KMS-11 (cell line): ENCODE data around the gene JAKMIP1.

Experiments
- H2AFZ ChIP-seq: fragments of 200-600 bp; sonication (generic); 2 replicates; pipeline ENCODE4 v1.6.1; 2016; ENCODE audit warnings: antibody characterized with exemption, mixed run types, low read depth
- H3K27ac ChIP-seq: fragments of 200-600 bp; sonication (generic); 2 replicates; pipeline ENCODE4 v1.6.1; 2016; ENCODE audit warnings: mild to moderate bottlenecking, mixed run types
- H3K27me3 ChIP-seq: fragments of 200-600 bp; sonication (generic); 2 replicates; pipeline ENCODE4 v1.6.1; 2017; ENCODE audit warnings: mild to moderate bottlenecking, low read depth, mixed run types, moderate library complexity; ENCODE audit not compliant: insufficient read depth
- H3K36me3 ChIP-seq: fragments of 200-600 bp; sonication (generic); 2 replicates; pipeline ENCODE4 v1.6.1; 2017; ENCODE audit warnings: mild to moderate bottlenecking, mixed run types; ENCODE audit not compliant: insufficient read depth
- H3K4me1 ChIP-seq: fragments of 200-600 bp; sonication (generic); 2 replicates; pipeline ENCODE4 v1.6.1; 2016; ENCODE audit warnings: mild to moderate bottlenecking, low read depth, mixed run types; ENCODE audit not compliant: poor library complexity, severe bottlenecking
- H3K4me2 ChIP-seq: fragments of 200-600 bp; sonication (generic); 2 replicates; pipeline ENCODE4 v1.7.0; 2016; ENCODE audit warnings: mild to moderate bottlenecking, mixed run types
- H3K4me3 ChIP-seq: fragments of 200-600 bp; sonication (generic); IDR thresholded peaks from 2 replicates; pipeline ENCODE4 v1.6.1; 2017; ENCODE audit warnings: low read depth, low read length, mixed read lengths; ENCODE audit not compliant: insufficient read depth
- H3K79me2 ChIP-seq: fragments of 200-600 bp; sonication (generic); 2 replicates; pipeline ENCODE4 v1.6.1; 2016; ENCODE audit warnings: low read depth, mixed run types; ENCODE audit not compliant: insufficient read depth
- H3K9ac ChIP-seq: fragments of 200-600 bp; sonication (generic); 2 replicates; pipeline ENCODE4 v1.6.1; 2016; ENCODE audit warnings: mild to moderate bottlenecking, mixed run types
- H4K20me1 ChIP-seq: fragments of 200-600 bp; sonication (generic); 2 replicates; pipeline ENCODE4 v1.6.1; 2016; ENCODE audit warnings: mild to moderate bottlenecking, mixed run types; ENCODE audit not compliant: insufficient read depth
- TF ChIP-seq, protein P1 (sequence below): fragments of 200-600 bp; sonication (generic); conservative IDR thresholded peaks from 2 replicates; pipeline ENCODE4 v1.6.1; 2017; ENCODE audit warnings: low read depth, mild to moderate bottlenecking, antibody characterized with exemption, low read length, moderate library complexity, mixed read lengths

JAKMIP1 gene

DNA sequence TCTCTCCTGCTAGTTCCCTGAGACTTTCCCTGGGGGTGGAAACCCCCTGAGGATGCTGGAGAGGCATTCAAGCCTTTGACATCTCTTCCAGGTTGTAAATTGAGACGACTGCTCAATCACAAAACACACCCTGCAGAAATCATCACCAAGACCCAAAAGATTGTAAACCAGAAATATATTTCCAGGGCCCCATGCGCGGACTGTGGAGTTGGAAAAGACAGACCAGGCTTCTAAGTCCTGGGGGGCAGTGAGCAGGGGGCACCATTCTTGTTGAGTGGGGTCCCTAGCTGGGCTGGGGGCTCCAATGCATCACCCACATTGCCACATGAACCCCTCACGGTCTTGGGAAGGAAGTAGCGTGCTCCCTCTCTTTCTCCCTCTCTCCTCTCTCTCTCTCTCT is 94.2 kb downstream of the JAKMIP1 start:
- Histone ChIP-seq H3K4me2 (no peak overlapping the region), H3K36me3 (no peaks in the 10 kb centered on the region), H3K27ac (no peak overlapping the region), H2AFZ (no peak overlapping the region), H3K4me3 (no peak overlapping the region), H3K4me1 (no peaks in the 10 kb centered on the region), H3K79me2 (no peaks in the 10 kb centered on the region), H3K9ac (no peak overlapping the region), H4K20me1 (no peaks in the 10 kb centered on the region), H3K27me3 (no peaks in the 10 kb centered on the region)
- TF ChIP-seq, protein P1, sequence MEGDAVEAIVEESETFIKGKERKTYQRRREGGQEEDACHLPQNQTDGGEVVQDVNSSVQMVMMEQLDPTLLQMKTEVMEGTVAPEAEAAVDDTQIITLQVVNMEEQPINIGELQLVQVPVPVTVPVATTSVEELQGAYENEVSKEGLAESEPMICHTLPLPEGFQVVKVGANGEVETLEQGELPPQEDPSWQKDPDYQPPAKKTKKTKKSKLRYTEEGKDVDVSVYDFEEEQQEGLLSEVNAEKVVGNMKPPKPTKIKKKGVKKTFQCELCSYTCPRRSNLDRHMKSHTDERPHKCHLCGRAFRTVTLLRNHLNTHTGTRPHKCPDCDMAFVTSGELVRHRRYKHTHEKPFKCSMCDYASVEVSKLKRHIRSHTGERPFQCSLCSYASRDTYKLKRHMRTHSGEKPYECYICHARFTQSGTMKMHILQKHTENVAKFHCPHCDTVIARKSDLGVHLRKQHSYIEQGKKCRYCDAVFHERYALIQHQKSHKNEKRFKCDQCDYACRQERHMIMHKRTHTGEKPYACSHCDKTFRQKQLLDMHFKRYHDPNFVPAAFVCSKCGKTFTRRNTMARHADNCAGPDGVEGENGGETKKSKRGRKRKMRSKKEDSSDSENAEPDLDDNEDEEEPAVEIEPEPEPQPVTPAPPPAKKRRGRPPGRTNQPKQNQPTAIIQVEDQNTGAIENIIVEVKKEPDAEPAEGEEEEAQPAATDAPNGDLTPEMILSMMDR: no peak

DNA sequence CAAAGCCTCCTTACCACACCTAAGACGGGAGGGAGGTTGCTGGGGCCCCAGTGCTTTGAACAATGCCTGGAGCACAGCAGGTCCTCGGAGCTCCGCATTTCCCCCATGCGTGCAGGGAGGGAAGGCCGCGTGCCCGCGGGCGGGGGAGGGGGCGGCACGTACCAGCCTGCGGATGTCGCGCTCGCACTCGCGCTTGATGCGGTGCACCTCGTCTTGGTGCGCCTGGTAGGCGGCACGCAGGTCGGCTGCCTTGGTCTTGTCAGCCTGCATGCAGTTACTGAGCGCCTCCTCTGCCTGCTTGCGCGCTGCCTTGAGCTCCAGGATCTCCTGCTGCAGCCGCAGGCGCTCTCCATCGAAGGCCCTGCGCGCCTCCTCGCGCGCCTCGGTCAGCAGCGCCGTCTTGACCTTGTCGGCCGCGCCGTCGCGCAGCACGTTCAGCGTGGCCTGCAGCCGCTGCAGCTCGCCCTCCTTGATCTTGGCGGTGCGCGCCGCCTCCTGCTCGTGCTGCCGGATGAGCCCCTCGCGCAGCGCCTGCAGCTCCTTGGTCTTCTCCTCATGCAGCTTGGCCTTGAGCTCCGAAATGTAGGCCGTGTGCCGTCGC is 94.9 kb downstream of the JAKMIP1 start:
- no peaks in the 10 kb centered on the region for H3K79me2 ChIP-seq
- H2AFZ ChIP-seq: no peak overlapping the region
- TF ChIP-seq, protein P1: no peak
- H3K4me1 ChIP-seq: no peaks in the 10 kb centered on the region
- H3K4me2 ChIP-seq: no peak overlapping the region
- H3K9ac ChIP-seq: no peak overlapping the region
- no peak overlapping the region for H3K4me3 ChIP-seq
- H3K36me3 ChIP-seq: no peaks in the 10 kb centered on the region
- H3K27ac ChIP-seq: no peak overlapping the region
- no peaks in the 10 kb centered on the region for H4K20me1 ChIP-seq
- H3K27me3 ChIP-seq: no peaks in the 10 kb centered on the region

DNA sequence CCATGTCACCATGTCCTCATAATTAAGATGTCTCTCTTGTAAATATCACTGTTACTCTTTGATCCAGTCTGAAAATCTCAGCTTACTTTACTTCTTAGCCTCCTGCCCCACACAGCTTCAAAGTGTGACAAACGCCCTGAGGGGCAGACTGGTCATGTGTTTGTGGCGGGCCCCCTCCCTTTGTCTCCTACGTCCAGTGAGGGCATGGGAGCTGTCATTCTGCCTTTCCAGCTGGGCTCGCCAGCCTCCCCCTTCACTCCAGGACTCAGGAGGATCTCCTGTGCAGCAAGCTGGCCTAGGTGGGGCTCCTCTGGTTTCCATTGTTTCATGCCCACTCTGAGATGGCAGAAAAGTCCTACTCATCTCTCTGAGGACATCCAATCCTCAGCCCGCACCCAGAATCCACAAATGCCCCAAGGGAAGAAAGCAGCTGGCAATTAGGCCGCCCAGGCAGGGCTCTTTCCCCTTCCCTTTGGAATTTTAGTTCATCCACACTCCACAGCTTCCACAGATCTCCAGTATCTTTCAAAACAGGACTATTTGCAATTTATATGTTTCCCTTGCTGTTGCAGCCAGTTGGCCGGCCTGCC is 95.7 kb downstream of the JAKMIP1 start:
- H2AFZ ChIP-seq: no peak overlapping the region
- H3K27ac ChIP-seq: no peak overlapping the region
- H3K27me3 ChIP-seq: no peaks in the 10 kb centered on the region
- H3K4me1 ChIP-seq: no peaks in the 10 kb centered on the region
- TF ChIP-seq, protein P1: no peak
- H3K79me2 ChIP-seq: no peaks in the 10 kb centered on the region
- H4K20me1 ChIP-seq: no peaks in the 10 kb centered on the region
- H3K4me3 ChIP-seq: no peak overlapping the region
- H3K4me2 ChIP-seq: no peak overlapping the region
- H3K36me3 ChIP-seq: no peaks in the 10 kb centered on the region
- H3K9ac ChIP-seq: no peak overlapping the region

DNA sequence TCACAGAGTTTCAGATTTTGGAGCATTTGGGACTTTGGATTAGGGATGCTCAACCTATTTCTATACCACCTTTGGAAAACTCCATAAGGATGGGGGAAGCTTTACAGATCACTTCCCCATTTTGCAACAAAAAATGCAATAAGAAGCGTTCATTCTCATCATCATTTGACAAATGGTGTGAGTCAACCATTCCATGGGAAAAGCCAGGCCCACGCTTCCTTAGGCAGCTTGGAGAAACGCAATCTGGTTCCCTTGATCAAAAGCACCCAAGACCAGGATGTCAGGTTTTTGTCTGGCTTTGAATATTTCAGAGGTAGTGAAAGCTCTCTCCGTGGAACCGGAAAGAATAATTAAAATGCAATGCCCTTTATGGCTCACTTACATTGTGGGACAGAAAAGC is 102.8 kb downstream of the JAKMIP1 start:
- Histone ChIP-seq H3K79me2 (no peaks in the 10 kb centered on the region), H2AFZ (no peak overlapping the region), H3K4me3 (no peak overlapping the region), H3K27me3 (no peaks in the 10 kb centered on the region), H3K4me1 (no peaks in the 10 kb centered on the region), H3K27ac (no peak overlapping the region), H3K36me3 (no peaks in the 10 kb centered on the region), H3K9ac (no peak overlapping the region), H4K20me1 (no peaks in the 10 kb centered on the region), H3K4me2 (no peak overlapping the region)
- TF ChIP-seq, protein P1: no peak
